ENCODE data around the gene SASH1. TPM values are rescaled to one million over a fixed set of nuclear protein-coding genes. Genes with fewer than 3 reads are reported as not detected.
A peak's percentile ranks its signal among the peaks of the same experiment; 100 is the strongest.

Gene SASH1
- total and polyA plus RNA-seq, 8 donors = 5.8 to 82.6 (median 16.3) TPM

- Histone ChIP-seq H3K9me3 (no peaks in the 10 kb centered on the region), H3K4me1 (no peaks in the 10 kb centered on the region), H3K27ac (peak overlapping the region in 2 of 5 donors; percentile 1 to 42), H3K4me3 (no peak overlapping the region), H3K36me3 (peaks cover 34 to 89% (median 84%) of the 10 kb centered on the region in 4 donors), H3K27me3 (no peaks in the 10 kb centered on the region)
- intact Hi-C loops (cut with DNase I; ENCODE audit: low total_unique reads) = no loop called here
- 77 to 80% (median 79%) methylated on average over 13 of the region's 13 CpGs for WGBS, 5 donors
- TF ChIP-seq EP300 (IDR thresholded peaks at IDR 0.05) = no peak
- TF ChIP-seq CTCF (IDR thresholded peaks at IDR 0.05) = no peak
- TF ChIP-seq POLR2AphosphoS5 (IDR thresholded peaks at IDR 0.05) = no peak
- TF ChIP-seq POLR2A (IDR thresholded peaks at IDR 0.05) = no peak
- peak in 1 of 2 donors; percentile 35 for DNase-seq
Observed at GRCh38 chr6:148538261-148539190, 195.9 kb downstream of the SASH1 start.

DNA sequence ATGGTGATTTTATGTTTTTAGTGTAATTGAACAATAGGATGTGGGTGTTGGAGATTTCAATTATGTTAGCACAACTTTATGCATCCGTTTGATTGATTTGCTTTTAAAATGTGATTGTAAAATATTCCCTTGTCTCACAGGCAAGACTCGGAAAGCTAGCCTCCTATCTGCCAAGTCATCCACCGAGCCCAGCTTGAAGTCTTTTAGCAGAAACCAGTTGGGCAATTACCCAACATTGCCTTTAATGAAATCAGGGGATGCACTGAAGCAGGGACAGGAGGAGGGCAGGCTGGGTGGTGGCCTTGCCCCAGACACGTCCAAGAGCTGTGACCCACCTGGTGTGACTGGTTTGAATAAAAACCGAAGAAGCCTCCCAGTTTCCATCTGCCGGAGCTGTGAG is 200.9 kb downstream of the SASH1 start:
- no peak for DNase-seq
- Histone ChIP-seq H3K4me1 (no peaks in the 10 kb centered on the region), H3K4me3 (no peak overlapping the region), H3K27ac (no peak overlapping the region), H3K9me3 (no peaks in the 10 kb centered on the region), H3K36me3 (peaks cover 35 to 93% (median 91%) of the 10 kb centered on the region in 4 donors), H3K27me3 (no peaks in the 10 kb centered on the region)
- TF ChIP-seq CTCF (IDR thresholded peaks at IDR 0.05) = no peak
- TF ChIP-seq EP300 (IDR thresholded peaks at IDR 0.05) = no peak
- no peak for TF ChIP-seq POLR2A (IDR thresholded peaks at IDR 0.05)
- TF ChIP-seq POLR2AphosphoS5 (IDR thresholded peaks at IDR 0.05) = no peak
- 75 to 94% (median 89%) methylated on average over 5 to 6 of the region's 6 CpGs for WGBS, 5 donors
- intact Hi-C loops (cut with DNase I; ENCODE audit: low total_unique reads) = no loop called here

- no peak overlapping the region for H3K27ac ChIP-seq
- WGBS, 5 donors = 91 to 98% (median 95%) methylated on average over 15 to 17 of the region's 17 CpGs
- H3K9me3 ChIP-seq = no peaks in the 10 kb centered on the region
- no peak overlapping the region for H3K4me3 ChIP-seq
- TF ChIP-seq POLR2AphosphoS5 (IDR thresholded peaks at IDR 0.05) = no peak
- TF ChIP-seq EP300 (IDR thresholded peaks at IDR 0.05) = no peak
- no peak for TF ChIP-seq CTCF (IDR thresholded peaks at IDR 0.05)
- no peak for TF ChIP-seq POLR2A (IDR thresholded peaks at IDR 0.05)
- no peaks in the 10 kb centered on the region for H3K27me3 ChIP-seq
- H3K36me3 ChIP-seq = peaks cover 36 to 100% (median 98%) of the 10 kb centered on the region in 4 donors
- no peaks in the 10 kb centered on the region for H3K4me1 ChIP-seq
- no peak for DNase-seq
- intact Hi-C loops (cut with DNase I; ENCODE audit: low total_unique reads) = no loop called here
Observed at GRCh38 chr6:148544421-148544820, 201.8 kb downstream of the SASH1 start.

DNA sequence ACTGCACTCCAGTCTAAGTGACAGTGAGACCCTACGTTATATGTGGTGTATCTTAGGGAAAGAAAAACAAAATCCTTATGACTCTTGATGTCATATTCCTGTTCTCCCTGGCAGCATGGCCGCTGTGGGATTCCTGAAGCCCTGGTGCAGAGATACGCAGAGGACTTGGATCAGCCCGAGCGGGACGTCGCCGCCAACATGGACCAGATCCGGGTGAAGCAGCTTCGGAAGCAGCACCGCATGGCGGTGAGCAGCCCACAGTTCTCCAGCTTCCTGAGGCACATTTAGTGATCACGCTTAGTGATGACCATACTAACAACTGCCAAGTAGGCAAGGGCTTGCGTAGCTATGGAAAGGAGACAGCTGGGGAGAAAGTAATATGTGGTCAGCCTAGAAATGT is 203.3 kb downstream of the SASH1 start:
- Histone ChIP-seq H3K36me3 (peaks cover 30 to 90% (median 87%) of the 10 kb centered on the region in 4 donors), H3K9me3 (no peaks in the 10 kb centered on the region), H3K4me1 (peaks cover 0 to 2% (median 0%) of the 10 kb centered on the region in 4 donors), H3K4me3 (no peak overlapping the region), H3K27ac (no peak overlapping the region), H3K27me3 (no peaks in the 10 kb centered on the region)
- no peak for DNase-seq
- intact Hi-C loops (cut with DNase I; ENCODE audit: low total_unique reads) = no loop called here
- 94 to 97% (median 96%) methylated on average over 13 to 14 of the region's 14 CpGs for WGBS, 5 donors
- TF ChIP-seq CTCF (IDR thresholded peaks at IDR 0.05) (no peak), EP300 (IDR thresholded peaks at IDR 0.05) (no peak), POLR2A (IDR thresholded peaks at IDR 0.05) (no peak), POLR2AphosphoS5 (IDR thresholded peaks at IDR 0.05) (no peak)
